Measurements from ENCODE around the gene GSTM3.
"Not testable (repeated sequence)": the region's sequence is repeated elsewhere in the genome, so short reads cannot be mapped to it uniquely, and the experiment has no call there.

Gene GSTM3

DNA sequence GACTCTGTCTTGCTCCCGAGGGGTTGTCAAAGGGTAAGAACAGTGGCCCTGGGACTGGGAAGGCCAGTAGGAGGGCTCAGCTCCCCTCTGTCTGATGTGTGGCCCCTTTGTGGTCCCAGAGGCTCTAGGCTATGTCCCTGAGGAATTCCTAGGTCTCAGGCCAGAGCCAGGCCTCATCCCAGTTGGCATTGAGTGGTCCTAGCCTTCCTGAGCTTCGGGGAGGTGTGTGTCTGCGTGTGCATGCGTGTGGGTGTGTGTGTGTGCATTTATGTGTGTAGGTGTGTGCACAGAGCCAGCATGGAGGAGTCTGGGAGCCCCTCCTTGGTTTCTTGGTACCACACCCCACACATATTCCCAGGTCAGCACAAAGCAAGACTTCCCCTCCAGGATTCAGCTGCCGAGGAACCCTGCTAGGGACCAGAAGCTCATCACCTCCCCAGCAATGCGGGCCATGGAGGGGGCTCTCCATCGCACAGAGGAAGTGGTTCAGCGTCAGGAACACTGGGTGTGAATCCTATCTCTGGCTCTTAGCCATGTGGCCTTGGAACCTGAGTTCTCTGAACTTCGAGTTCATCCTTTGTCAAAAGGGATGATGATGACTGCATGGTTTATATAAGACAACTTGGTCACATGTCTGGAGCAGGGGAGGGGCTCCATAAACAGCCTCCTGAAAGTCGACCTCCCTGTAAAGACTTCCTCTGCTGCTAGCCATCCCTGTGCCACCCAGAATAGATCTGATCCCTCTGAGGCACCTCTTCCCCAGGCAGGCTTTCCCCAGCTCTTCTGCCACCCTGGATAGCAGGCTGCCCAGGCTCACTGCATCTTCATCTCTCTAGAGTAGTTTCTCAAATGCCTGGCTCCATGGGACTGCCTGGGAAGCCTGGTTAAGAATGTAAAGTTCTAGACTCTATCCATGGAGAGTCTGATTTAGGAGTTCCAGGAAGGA lies 31.1 kb upstream of the GSTM3 start:
- no peak for ATAC-seq (replicated peaks; ENCODE audit: extremely low read depth, poor library complexity, severe bottlenecking)
- H3K27me3 Mint-ChIP-seq, result peaks cover 10% of the 10 kb centered on the region
- DNase-seq (ENCODE audit: low spot score in 2 of 2), result no peak
- H3K9me3 Mint-ChIP-seq, result no peaks in the 10 kb centered on the region
- H3K36me3 Mint-ChIP-seq (ENCODE audit: insufficient read depth), result no peaks in the 10 kb centered on the region
- H3K27ac Mint-ChIP-seq (ENCODE audit: low read depth), result peak overlapping the region; percentile 10
- peaks cover 11% of the 10 kb centered on the region for H3K4me1 Mint-ChIP-seq
- no peak overlapping the region for H3K4me3 Mint-ChIP-seq

DNA sequence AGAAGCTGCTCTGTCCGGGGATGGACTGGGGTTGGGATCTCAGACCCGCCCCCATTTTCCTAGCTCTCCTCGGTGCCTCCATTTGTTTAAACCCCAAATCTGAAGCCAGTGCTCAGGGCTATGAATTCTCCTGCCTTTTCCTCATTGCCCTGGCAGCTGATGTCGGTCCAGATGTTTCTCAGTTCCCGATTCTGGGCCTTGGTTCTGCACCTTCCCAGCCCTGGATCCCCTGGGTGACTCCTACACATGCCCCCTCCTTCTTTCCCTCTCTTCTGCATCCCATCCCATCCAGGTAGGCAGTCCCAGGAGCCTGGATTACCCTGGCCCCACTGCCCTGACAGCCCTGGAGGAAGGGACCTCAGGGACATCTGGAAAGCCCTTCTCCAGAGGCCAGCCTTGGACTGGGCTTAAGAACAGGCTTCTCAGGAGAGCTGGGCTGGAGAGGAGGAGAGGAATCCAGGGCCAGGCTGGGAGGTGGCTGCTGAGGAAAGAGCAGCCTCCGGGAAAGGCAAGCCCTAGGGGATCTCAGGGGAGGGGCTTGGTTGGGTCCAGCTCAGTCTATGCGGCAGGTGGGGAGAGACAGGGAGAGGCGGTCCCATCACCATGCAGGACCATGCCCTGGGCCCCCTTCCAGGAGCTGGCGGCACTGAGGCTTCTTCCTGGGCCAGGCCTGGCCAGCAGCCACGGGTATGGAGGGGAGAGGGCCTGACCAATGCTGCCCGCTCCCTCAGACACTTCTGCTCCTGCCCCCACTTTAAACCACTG lies 29.7 kb upstream of the GSTM3 start:
- DNase-seq (ENCODE audit: low spot score in 2 of 2) (no peak), ATAC-seq (replicated peaks; ENCODE audit: extremely low read depth, poor library complexity, severe bottlenecking) (no peak)
- Mint-ChIP-seq H3K27ac (ENCODE audit: low read depth) (no peak overlapping the region), H3K4me1 (peaks cover 5% of the 10 kb centered on the region), H3K9me3 (no peaks in the 10 kb centered on the region), H3K27me3 (peaks cover 2% of the 10 kb centered on the region), H3K4me3 (no peak overlapping the region), H3K36me3 (ENCODE audit: insufficient read depth) (no peaks in the 10 kb centered on the region)

DNA sequence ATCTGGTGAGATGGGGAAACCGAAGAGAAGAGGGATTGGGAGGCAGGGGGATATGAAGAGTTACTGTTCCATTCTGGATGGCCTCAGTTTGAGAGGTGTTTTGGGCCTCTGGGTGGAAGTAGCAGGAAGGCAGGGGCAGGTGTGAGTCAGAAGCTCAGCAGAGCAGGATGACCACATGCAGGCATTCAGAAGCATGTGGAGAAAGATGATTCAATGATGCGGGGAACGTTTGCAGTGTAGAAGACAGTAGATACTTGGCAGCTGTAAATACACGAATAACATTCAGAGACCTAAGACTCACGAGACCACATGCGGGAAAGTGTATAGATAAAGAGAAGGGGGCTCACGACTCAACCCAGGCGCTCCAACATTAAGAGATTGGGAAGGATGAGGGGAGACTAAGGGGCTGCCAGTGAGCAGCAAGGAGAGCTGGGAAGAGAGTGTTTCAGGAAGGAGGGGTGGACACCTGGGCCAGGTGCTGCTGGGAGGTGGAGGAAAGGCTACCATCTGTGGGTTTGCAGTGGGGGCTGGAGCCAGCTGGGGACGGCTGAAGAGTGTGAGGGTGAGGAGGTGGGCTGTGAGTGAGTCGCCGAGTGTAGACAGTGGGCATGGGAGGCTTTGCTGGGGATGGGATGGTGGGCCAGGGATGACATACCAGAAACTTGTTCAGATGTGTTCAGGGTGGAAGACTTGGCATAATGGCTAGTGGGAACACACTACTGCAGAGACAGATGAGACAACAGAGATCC lies 28.7 kb upstream of the GSTM3 start:
- Mint-ChIP-seq H3K4me3 (no peak overlapping the region), H3K36me3 (ENCODE audit: insufficient read depth) (no peaks in the 10 kb centered on the region), H3K27me3 (no peaks in the 10 kb centered on the region), H3K9me3 (no peaks in the 10 kb centered on the region), H3K4me1 (peaks cover 5% of the 10 kb centered on the region), H3K27ac (ENCODE audit: low read depth) (no peak overlapping the region)
- DNase-seq (ENCODE audit: low spot score in 2 of 2), result no peak
- ATAC-seq (replicated peaks; ENCODE audit: extremely low read depth, poor library complexity, severe bottlenecking), result no peak

DNA sequence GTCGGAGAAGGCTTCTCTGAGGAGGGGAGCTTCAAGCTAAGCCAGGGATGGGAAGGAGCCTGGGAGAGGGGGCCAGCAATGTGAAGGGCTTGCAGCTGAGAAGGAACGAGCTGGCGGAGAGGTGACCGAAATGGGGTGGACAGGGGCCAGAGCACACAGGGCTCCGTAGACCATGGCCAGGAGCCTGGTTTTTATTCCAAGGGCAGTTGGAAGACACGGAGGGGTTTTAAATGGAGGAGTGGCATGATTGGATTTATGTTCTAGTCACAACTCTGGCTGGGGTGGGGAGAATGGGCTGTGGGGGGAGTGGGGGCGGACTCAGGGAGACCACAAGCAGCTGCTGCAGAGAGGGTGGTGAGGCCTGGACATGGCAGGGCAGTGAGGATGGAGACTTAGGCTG lies 28.0 kb upstream of the GSTM3 start:
- DNase-seq (ENCODE audit: low spot score in 2 of 2), result no peak
- ATAC-seq (replicated peaks; ENCODE audit: extremely low read depth, poor library complexity, severe bottlenecking), result no peak
- Mint-ChIP-seq H3K36me3 (ENCODE audit: insufficient read depth) (no peaks in the 10 kb centered on the region), H3K27me3 (peaks cover 6% of the 10 kb centered on the region), H3K4me3 (no peak overlapping the region), H3K27ac (ENCODE audit: low read depth) (no peak overlapping the region), H3K9me3 (no peaks in the 10 kb centered on the region), H3K4me1 (peaks cover 5% of the 10 kb centered on the region)

DNA sequence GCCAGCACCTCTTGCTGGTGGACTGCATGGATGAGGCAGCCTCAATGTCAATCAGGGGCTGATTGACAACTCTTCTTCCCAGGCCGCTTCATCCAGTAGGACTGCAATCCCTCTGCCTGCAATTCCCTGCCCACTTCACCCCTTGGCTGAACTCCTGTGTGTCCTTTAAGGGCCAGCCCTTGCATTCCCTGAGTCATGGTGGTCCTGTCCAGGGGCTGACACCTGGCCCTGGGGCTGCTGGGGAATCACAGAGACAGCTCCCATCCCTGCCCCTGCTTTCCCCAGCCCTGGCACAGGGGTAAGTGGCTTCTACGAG lies 27.5 kb upstream of the GSTM3 start:
- Mint-ChIP-seq H3K27ac (ENCODE audit: low read depth) (no peak overlapping the region), H3K9me3 (no peaks in the 10 kb centered on the region), H3K4me3 (no peak overlapping the region), H3K27me3 (peaks cover 6% of the 10 kb centered on the region), H3K4me1 (peaks cover 5% of the 10 kb centered on the region), H3K36me3 (ENCODE audit: insufficient read depth) (no peaks in the 10 kb centered on the region)
- DNase-seq (ENCODE audit: low spot score in 2 of 2), result no peak
- ATAC-seq (replicated peaks; ENCODE audit: extremely low read depth, poor library complexity, severe bottlenecking), result no peak

DNA sequence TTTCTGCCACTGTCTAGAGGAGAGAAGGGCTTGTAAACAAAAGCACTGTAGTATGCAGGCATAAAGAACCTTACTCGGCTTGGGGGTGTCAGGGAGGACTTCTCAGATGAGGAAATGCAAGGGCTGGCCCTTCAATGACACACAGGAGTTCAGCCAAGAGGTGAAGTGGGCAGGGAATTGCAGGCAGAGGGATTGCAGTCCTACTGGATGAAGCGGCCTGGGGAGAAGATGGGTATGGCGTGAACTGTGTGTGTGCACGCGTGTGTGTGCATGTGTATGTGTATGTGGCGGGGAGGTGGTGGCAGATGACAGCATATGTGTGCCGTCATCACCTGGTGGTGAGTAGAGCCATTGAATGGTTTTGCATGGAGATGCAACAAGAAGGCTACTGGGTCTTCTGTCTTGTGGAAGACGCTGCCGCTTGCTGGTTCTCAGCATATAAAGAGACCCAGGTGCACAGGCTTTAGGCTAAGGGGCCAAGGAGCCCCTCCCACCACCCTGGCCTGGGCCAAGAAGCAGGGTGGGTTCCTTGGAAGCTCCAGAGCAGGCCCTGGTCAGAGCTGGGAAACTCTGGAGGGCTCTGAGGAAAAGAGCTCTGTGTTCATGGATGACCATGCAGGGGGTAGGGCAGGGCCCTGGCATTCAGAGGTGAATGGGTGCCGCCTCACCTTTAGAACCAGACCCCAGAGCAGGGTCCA lies 26.9 kb upstream of the GSTM3 start:
- no peaks in the 10 kb centered on the region for H3K9me3 Mint-ChIP-seq
- ATAC-seq (replicated peaks; ENCODE audit: extremely low read depth, poor library complexity, severe bottlenecking) (no peak), DNase-seq (ENCODE audit: low spot score in 2 of 2) (no peak)
- no peaks in the 10 kb centered on the region for H3K36me3 Mint-ChIP-seq (ENCODE audit: insufficient read depth)
- no peak overlapping the region for H3K4me3 Mint-ChIP-seq
- peaks cover 6% of the 10 kb centered on the region for H3K27me3 Mint-ChIP-seq
- no peak overlapping the region for H3K27ac Mint-ChIP-seq (ENCODE audit: low read depth)
- H3K4me1 Mint-ChIP-seq, result peaks cover 5% of the 10 kb centered on the region

DNA sequence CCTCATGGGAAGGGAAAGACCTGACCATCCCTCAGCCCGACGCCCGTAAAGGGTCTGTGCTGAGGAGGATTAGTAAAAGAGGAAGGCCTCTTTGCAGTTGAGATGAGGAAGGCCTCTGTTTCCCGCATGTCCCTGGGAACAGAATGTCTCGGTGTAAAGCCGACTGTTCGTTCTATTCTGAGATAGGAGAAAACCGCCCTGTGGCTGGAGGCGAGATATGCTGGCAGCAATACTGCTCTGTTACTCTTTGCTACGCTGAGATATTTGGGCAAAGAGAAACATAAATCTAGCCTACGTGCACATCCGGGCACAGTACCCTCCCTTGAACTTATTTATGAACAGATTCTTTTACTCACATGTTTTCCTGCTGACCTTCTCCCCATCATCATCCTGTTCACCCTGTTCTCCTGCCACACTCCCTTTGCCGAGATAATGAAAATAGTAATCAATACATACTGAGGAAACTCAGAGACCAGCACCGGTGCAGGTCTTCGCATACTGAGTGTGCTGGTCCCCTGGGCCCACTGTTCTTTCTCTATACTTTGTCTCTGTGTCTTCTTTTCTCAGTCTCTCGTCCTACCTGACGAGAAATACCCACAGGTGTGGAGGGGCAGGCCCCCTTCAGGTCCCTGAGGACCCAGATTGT lies 26.3 kb upstream of the GSTM3 start:
- H3K27ac Mint-ChIP-seq (ENCODE audit: low read depth); DNase-seq (ENCODE audit: low spot score in 2 of 2); H3K4me1 Mint-ChIP-seq; H3K36me3 Mint-ChIP-seq (ENCODE audit: insufficient read depth); H3K9me3 Mint-ChIP-seq; ATAC-seq (replicated peaks; ENCODE audit: extremely low read depth, poor library complexity, severe bottlenecking); H3K4me3 Mint-ChIP-seq; H3K27me3 Mint-ChIP-seq: not testable (repeated sequence)

DNA sequence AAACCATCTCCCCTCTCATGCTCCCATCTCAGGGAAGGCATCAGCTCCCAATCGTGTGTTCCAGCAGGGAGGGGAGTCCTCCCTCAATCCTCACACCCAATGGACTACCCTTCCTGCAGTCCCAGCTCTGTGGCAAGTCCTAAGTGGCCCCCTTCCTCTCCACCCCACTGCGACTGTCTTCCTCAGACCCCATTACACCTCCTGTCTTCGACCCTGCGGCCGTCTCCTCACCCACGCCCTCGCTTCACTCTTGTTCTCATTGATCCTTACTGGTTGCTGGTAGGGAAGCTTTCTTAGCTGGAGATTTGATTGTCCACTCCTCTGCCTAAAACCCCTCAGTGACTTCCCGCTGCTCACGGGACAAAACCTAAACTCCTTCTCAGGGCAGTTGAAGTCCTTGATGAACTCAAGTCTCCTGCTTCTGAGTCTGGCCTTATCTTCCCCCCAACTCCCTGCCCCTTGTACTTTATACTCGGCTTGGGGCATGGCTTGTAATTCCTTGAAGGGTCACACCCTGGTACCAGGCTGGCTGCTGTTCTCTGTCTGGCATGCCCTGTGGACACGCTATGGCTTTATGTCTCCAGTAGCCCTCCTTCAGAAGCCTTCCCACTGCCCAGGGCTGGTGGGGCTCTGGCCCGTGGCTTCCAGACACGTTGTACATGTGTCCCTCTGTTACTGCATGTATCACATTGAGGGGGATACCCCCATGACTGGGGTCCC lies 25.2 kb upstream of the GSTM3 start:
- no peak for ATAC-seq (replicated peaks; ENCODE audit: extremely low read depth, poor library complexity, severe bottlenecking)
- no peaks in the 10 kb centered on the region for H3K9me3 Mint-ChIP-seq
- no peak overlapping the region for H3K27ac Mint-ChIP-seq (ENCODE audit: low read depth)
- no peak for DNase-seq (ENCODE audit: low spot score in 2 of 2)
- no peaks in the 10 kb centered on the region for H3K4me1 Mint-ChIP-seq
- no peak overlapping the region for H3K4me3 Mint-ChIP-seq
- no peaks in the 10 kb centered on the region for H3K36me3 Mint-ChIP-seq (ENCODE audit: insufficient read depth)
- H3K27me3 Mint-ChIP-seq, result peaks cover 6% of the 10 kb centered on the region

DNA sequence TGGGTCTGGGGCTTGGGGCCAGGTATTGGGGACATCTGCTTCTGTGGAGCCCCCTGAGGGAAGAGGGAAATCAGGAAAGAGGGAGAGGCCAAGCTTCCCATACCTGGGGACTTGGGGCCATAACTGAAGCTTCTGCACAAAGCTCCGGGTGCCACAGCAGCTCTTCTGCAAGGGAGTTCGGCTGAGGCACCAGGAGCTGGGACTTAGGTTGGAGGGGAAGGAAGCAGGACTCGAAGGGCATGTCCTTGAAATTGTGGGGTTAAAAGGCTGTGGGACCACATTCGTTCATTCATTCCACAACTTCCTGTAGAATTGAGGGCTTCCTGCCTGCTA lies 24.6 kb upstream of the GSTM3 start:
- Mint-ChIP-seq H3K27me3 (peaks cover 6% of the 10 kb centered on the region), H3K27ac (ENCODE audit: low read depth) (no peak overlapping the region), H3K36me3 (ENCODE audit: insufficient read depth) (no peaks in the 10 kb centered on the region), H3K4me3 (no peak overlapping the region), H3K9me3 (no peaks in the 10 kb centered on the region), H3K4me1 (no peaks in the 10 kb centered on the region)
- DNase-seq (ENCODE audit: low spot score in 2 of 2), result no peak
- no peak for ATAC-seq (replicated peaks; ENCODE audit: extremely low read depth, poor library complexity, severe bottlenecking)

DNA sequence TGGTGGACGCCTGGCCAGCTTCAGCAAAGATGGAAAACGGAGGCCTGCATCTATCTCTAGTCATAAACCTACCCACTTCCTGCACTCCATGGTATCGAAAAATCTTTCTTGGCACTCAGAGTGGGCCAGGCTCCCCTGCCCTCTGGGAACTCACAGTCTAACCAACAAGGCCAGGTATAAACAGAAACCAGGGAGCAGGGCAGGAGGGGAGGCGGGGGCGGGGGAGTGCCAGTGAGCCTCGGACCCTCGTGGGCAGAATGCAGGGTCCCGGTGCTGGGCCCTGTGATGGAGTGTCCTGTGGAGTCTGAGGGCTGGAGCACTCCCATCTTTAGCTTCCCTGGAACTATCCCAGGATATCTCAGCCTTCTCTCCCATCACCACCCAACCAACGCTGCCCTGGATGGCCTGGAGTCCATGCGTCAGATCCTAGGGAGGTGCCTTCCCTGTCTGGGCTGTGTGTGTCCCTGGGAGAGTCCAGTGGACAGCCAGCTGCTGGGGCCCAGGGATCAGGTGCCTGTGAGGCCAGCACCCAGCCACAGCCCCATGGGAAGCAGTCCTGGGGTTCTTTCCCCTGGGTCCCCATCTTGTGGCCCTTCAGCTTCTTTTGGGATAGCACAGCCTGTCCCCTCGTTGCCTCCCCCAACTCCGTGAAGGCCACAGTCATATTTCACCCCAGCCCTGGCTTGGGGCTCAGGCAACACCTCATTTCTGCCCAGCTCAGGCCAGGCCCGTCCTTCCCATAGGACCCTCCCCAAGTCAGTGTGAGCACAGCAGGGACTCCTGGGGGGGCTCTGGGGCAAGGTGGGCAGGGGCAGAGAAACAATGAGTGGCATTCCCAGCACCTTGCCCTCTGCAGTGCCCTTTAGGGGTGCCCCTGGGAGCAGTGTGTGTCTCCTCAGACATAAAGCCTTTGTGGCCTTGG lies 24.0 kb upstream of the GSTM3 start:
- no peaks in the 10 kb centered on the region for H3K4me1 Mint-ChIP-seq
- DNase-seq (ENCODE audit: low spot score in 2 of 2), result no peak
- no peaks in the 10 kb centered on the region for H3K36me3 Mint-ChIP-seq (ENCODE audit: insufficient read depth)
- H3K27me3 Mint-ChIP-seq, result peaks cover 6% of the 10 kb centered on the region
- no peak overlapping the region for H3K4me3 Mint-ChIP-seq
- no peaks in the 10 kb centered on the region for H3K9me3 Mint-ChIP-seq
- H3K27ac Mint-ChIP-seq (ENCODE audit: low read depth), result no peak overlapping the region
- ATAC-seq (replicated peaks; ENCODE audit: extremely low read depth, poor library complexity, severe bottlenecking), result no peak
